ENCODE data around the gene FBXW7. TPM values are rescaled to one million over a fixed set of nuclear protein-coding genes. Genes with fewer than 3 reads are reported as not detected.

Gene FBXW7
- total and polyA plus RNA-seq, 12 donors = 12.1 to 87.6 (median 66.8) TPM

GRCh38 chr4:152278505-152279233 is 257.2 kb downstream of the FBXW7 start:
- H3K4me1 ChIP-seq = no peaks in the 10 kb centered on the region
- H3K4me3 ChIP-seq = no peak overlapping the region
- ATAC-seq (no peak), DNase-seq (no peak)
- intact Hi-C loops (cut with DNase I) = no loop called here
- TF ChIP-seq CTCF (IDR thresholded peaks at IDR 0.05) = no peak
- 86 to 88% methylated on average over 9 of the region's 9 CpGs for WGBS, 2 donors
- H3K27me3 ChIP-seq = no peaks in the 10 kb centered on the region
- H3K27ac ChIP-seq = no peak overlapping the region
- H3K36me3 ChIP-seq = no peaks in the 10 kb centered on the region
- H3K9me3 ChIP-seq = no peaks in the 10 kb centered on the region

- H3K4me1 ChIP-seq = no peaks in the 10 kb centered on the region
- H3K27me3 ChIP-seq = no peaks in the 10 kb centered on the region
- H3K27ac ChIP-seq = no peak overlapping the region
- peak in 5 of 8 donors; percentile 27 to 79 (median 62) for ATAC-seq
- no peak for TF ChIP-seq CTCF (IDR thresholded peaks at IDR 0.05)
- no peaks in the 10 kb centered on the region for H3K36me3 ChIP-seq
- no peak overlapping the region for H3K4me3 ChIP-seq
- intact Hi-C loops (cut with DNase I) = no loop called here
- H3K9me3 ChIP-seq = no peaks in the 10 kb centered on the region
- no peak for DNase-seq
Measured at GRCh38 chr4:152278172-152278504, 257.8 kb downstream of the FBXW7 start.

- Histone ChIP-seq H3K36me3 (no peaks in the 10 kb centered on the region), H3K4me1 (no peaks in the 10 kb centered on the region), H3K4me3 (no peak overlapping the region), H3K27me3 (no peaks in the 10 kb centered on the region), H3K27ac (no peak overlapping the region), H3K9me3 (no peaks in the 10 kb centered on the region)
- TF ChIP-seq CTCF (IDR thresholded peaks at IDR 0.05) = no peak
- WGBS, 2 donors = 77 to 78% methylated on average over 5 of the region's 5 CpGs
- DNase-seq (no peak), ATAC-seq (peak in 4 of 8 donors; percentile 45 to 68 (median 59))
- intact Hi-C loops (cut with DNase I) = no loop called here
Measured at GRCh38 chr4:152277333-152277732, 258.6 kb downstream of the FBXW7 start.

GRCh38 chr4:152273343-152273742 is 262.5 kb downstream of the FBXW7 start:
- no peak overlapping the region for H3K27ac ChIP-seq
- ATAC-seq = no peak
- no peaks in the 10 kb centered on the region for H3K9me3 ChIP-seq
- no peak for TF ChIP-seq CTCF (IDR thresholded peaks at IDR 0.05)
- no peak overlapping the region for H3K4me3 ChIP-seq
- 71 to 81% methylated on average over 1 of the region's 1 CpG for WGBS, 2 donors
- DNase-seq = no peak
- no peaks in the 10 kb centered on the region for H3K27me3 ChIP-seq
- no peaks in the 10 kb centered on the region for H3K36me3 ChIP-seq
- intact Hi-C loops (cut with DNase I) = no loop called here
- no peaks in the 10 kb centered on the region for H3K4me1 ChIP-seq

Small RNAs within 50 kb of the gene (microRNA-seq; reads per million reads assigned to microRNA genes)
- 0 to 0.51 reads per million in 2 donors for gene MIR3140

Other genes starting within 250 kb of the FBXW7 start
- 1 to 10 TPM; 1.1 to 5.4 (median 2.2) TPM for gene TMEM154, start 143.9 kb upstream of the FBXW7 start, total RNA-seq
- under 1 TPM; 0.25 to 0.44 TPM for gene TMEM154, start 143.9 kb upstream of the FBXW7 start, polyA plus RNA-seq
- gene TIGD4, start 243.6 kb upstream of the FBXW7 start, total RNA-seq = under 1 TPM; 0.12 to 0.44 (median 0.20) TPM
- gene TIGD4, start 243.6 kb upstream of the FBXW7 start, polyA plus RNA-seq = under 1 TPM; 0.14 to 0.15 TPM
- 10 to 100 TPM; 11.3 to 18.7 (median 14.9) TPM for gene ARFIP1, start 243.9 kb upstream of the FBXW7 start, total RNA-seq
- gene ARFIP1, start 243.9 kb upstream of the FBXW7 start, polyA plus RNA-seq = 10 to 100 TPM in 1 of 2 donors, 1 to 10 TPM in 1; 7.4 to 17.6 TPM